Measurements from ENCODE around the gene LLGL2. TPM values are rescaled to one million over a fixed set of nuclear protein-coding genes. Genes with fewer than 3 reads are reported as not detected.

LLGL2 gene
- polyA plus RNA-seq, 1 donor (not counting 4 experiments of a cell fraction or from before 2014, with no cell fraction given) = 13.8 TPM

DNA sequence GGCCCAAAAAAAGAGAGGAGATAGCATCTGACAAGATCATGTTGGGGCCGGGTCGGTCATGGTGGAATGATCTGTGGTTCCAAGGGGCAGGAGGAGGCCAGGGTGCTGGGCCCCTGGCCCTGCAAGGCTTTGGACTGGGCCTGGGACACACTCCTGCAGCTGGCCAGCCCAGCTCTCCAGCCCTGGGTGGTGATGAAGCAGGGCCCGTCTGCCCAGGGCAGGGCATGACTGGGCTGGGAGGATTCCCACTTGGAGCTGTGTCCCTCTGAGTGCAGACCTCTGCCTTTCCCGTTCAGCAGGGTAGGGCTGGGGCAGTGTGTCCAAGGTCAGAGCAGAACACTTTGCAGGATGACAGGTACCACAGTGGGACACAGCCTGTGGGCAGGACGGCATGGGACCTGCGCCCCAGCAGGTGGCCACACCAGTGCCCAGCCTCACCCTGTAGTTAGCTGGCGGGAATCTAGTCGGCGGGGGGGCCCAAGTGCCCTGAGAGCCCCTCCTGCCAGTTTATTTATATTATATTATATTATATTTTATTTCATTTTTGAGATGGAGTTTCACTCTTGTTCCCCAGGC is 34.5 kb downstream of the LLGL2 start:
- no peak for DNase-seq (ENCODE audit: low read depth, low spot score)
- no peak for FAIRE-seq
- Histone ChIP-seq H3K4me1 (ENCODE audit: control insufficient read depth, extremely low read depth, insufficient read depth, low read length) (no peaks in the 10 kb centered on the region), H3K9me1 (ENCODE audit: control insufficient read depth, extremely low read depth, insufficient read depth, low read length) (no peaks in the 10 kb centered on the region), H3K4me3 (ENCODE audit: control insufficient read depth in 2 of 3, extremely low read depth in 1 of 3, insufficient read depth in 2 of 3, low read depth in 1 of 3, low read length in 3 of 3) (no peak overlapping the region), H3K4me2 (ENCODE audit: control insufficient read depth, extremely low read depth, insufficient read depth, low read depth, low read length) (no peak overlapping the region), H3K27me3 (ENCODE audit: control insufficient read depth, extremely low read depth, insufficient read depth, low read length) (no peaks in the 10 kb centered on the region), H3K79me2 (ENCODE audit: control insufficient read depth, insufficient read depth, low read length) (no peaks in the 10 kb centered on the region), H4K20me1 (ENCODE audit: control insufficient read depth, extremely low read depth, insufficient read depth, low read length) (peaks cover 2% of the 10 kb centered on the region), H3K9me3 (ENCODE audit: control insufficient read depth, low read depth, low read length) (no peaks in the 10 kb centered on the region), H3K9ac (ENCODE audit: control insufficient read depth, extremely low read depth, insufficient read depth, low read length) (no peak overlapping the region), H3K27ac (ENCODE audit: control insufficient read depth, insufficient read depth, low read length) (no peak overlapping the region), H3K36me3 (ENCODE audit: control insufficient read depth in 2 of 2, extremely low read depth in 1 of 2, insufficient read depth in 2 of 2, low read length in 2 of 2) (peaks cover 3 to 12% of the 10 kb centered on the region in 2 experiments), H2AFZ (ENCODE audit: control insufficient read depth, low read length) (no peak overlapping the region)
- dilution Hi-C loops (cut with MboI; ENCODE audit: extremely low pct_ligation_motif_present, low sequenced_read_pairs) = no loop called here
- TF ChIP-seq CTCF (optimal IDR thresholded peaks at IDR 0.05 in 1 of 3, IDR thresholded peaks at IDR 0.05 in 1 of 3, conservative IDR thresholded peaks at IDR 0.05 in 1 of 3; ENCODE audit: extremely low read depth in 1 of 3, insufficient read depth in 2 of 3, low read length in 3 of 3) (no peak), EZH2 (IDR thresholded peaks at IDR 0.05; ENCODE audit: low read length) (no peak)

GRCh38 chr17:75561927-75562603 is 36.6 kb downstream of the LLGL2 start:
- TF ChIP-seq EZH2 (IDR thresholded peaks at IDR 0.05; ENCODE audit: low read length) (no peak), CTCF (optimal IDR thresholded peaks at IDR 0.05 in 1 of 3, IDR thresholded peaks at IDR 0.05 in 1 of 3, conservative IDR thresholded peaks at IDR 0.05 in 1 of 3; ENCODE audit: extremely low read depth in 1 of 3, insufficient read depth in 2 of 3, low read length in 3 of 3) (no peak)
- dilution Hi-C loops (cut with MboI; ENCODE audit: extremely low pct_ligation_motif_present, low sequenced_read_pairs) = no loop called here
- Histone ChIP-seq H3K79me2 (ENCODE audit: control insufficient read depth, insufficient read depth, low read length) (no peaks in the 10 kb centered on the region), H3K9me3 (ENCODE audit: control insufficient read depth, low read depth, low read length) (no peaks in the 10 kb centered on the region), H3K4me1 (ENCODE audit: control insufficient read depth, extremely low read depth, insufficient read depth, low read length) (no peaks in the 10 kb centered on the region), H3K4me2 (ENCODE audit: control insufficient read depth, extremely low read depth, insufficient read depth, low read depth, low read length) (no peak overlapping the region), H3K4me3 (ENCODE audit: control insufficient read depth in 2 of 3, extremely low read depth in 1 of 3, insufficient read depth in 2 of 3, low read depth in 1 of 3, low read length in 3 of 3) (no peak overlapping the region), H3K27me3 (ENCODE audit: control insufficient read depth, extremely low read depth, insufficient read depth, low read length) (no peaks in the 10 kb centered on the region), H3K9me1 (ENCODE audit: control insufficient read depth, extremely low read depth, insufficient read depth, low read length) (no peaks in the 10 kb centered on the region), H3K36me3 (ENCODE audit: control insufficient read depth in 2 of 2, extremely low read depth in 1 of 2, insufficient read depth in 2 of 2, low read length in 2 of 2) (peaks cover 3 to 19% of the 10 kb centered on the region in 2 experiments), H4K20me1 (ENCODE audit: control insufficient read depth, extremely low read depth, insufficient read depth, low read length) (no peaks in the 10 kb centered on the region), H3K9ac (ENCODE audit: control insufficient read depth, extremely low read depth, insufficient read depth, low read length) (no peak overlapping the region), H2AFZ (ENCODE audit: control insufficient read depth, low read length) (no peak overlapping the region), H3K27ac (ENCODE audit: control insufficient read depth, insufficient read depth, low read length) (no peak overlapping the region)
- DNase-seq (ENCODE audit: low read depth, low spot score) (no peak), FAIRE-seq (no peak)

Measured in keratinocyte (primary cell).